Lower lobe of right lung (tissue), 2 donors: Measurements from ENCODE around the gene FAM204A. TPM values are rescaled to one million over a fixed set of nuclear protein-coding genes. Genes with fewer than 3 reads are reported as not detected.

ENCODE experiments used
- ATAC-seq, 2 donors: fragments of 200-7000 bp; cut with Tn5 transposase; one replicate each; pipeline ENCODE4 v1.9.1; 2020 to 2022; ENCODE audit warnings: mild to moderate bottlenecking in 2 of 2, moderate library complexity in 2 of 2
- DNase-seq: peaks from one replicate; pipeline ENCODE4 v3.0.0-alpha.2; 2020
- H3K27ac ChIP-seq: fragments of 200-600 bp; one replicate; pipeline ENCODE4 v1.8.0; 2022
- H3K27me3 ChIP-seq: fragments of 200-600 bp; one replicate; pipeline ENCODE4 v1.8.0; 2022; ENCODE audit warnings: low read depth
- H3K36me3 ChIP-seq: fragments of 200-600 bp; one replicate; pipeline ENCODE4 v1.8.0; 2022; ENCODE audit warnings: mild to moderate bottlenecking
- H3K4me1 ChIP-seq: fragments of 200-600 bp; one replicate; pipeline ENCODE4 v1.8.0; 2022
- H3K4me3 ChIP-seq: fragments of 200-600 bp; one replicate; pipeline ENCODE4 v1.8.0; 2022; ENCODE audit warnings: mild to moderate bottlenecking
- H3K9me3 ChIP-seq: fragments of 200-600 bp; one replicate; pipeline ENCODE4 v1.8.0; 2022
- intact Hi-C: fragments of 100-400 bp; cut with DNase I; formaldehyde crosslinking; loops from one replicate; pipeline ENCODE4 v1.11.0; 2022
- total RNA-seq: library from RNA; stranded (reverse); fragmentation: NEBNext Ultra II Directional; extraction: Animal tissue kit (Norgen Biotek cat#: 25700); gene quantifications from one replicate; pipeline ENCODE4 v1.2.1, GENCODE V29; 2021
- TF ChIP-seq, protein P1 (sequence below): fragments of 200-600 bp; IDR thresholded peaks from one replicate; pipeline ENCODE4 v1.8.0; 2022; ENCODE audit warnings: antibody characterized with exemption, mild to moderate bottlenecking
- donor health status: DM: no; HTN: yes; CAD: no; lungs with severe emphysema.

Gene FAM204A
- total RNA-seq, 1 donor from 2014 or later, result 58.4 TPM

DNA sequence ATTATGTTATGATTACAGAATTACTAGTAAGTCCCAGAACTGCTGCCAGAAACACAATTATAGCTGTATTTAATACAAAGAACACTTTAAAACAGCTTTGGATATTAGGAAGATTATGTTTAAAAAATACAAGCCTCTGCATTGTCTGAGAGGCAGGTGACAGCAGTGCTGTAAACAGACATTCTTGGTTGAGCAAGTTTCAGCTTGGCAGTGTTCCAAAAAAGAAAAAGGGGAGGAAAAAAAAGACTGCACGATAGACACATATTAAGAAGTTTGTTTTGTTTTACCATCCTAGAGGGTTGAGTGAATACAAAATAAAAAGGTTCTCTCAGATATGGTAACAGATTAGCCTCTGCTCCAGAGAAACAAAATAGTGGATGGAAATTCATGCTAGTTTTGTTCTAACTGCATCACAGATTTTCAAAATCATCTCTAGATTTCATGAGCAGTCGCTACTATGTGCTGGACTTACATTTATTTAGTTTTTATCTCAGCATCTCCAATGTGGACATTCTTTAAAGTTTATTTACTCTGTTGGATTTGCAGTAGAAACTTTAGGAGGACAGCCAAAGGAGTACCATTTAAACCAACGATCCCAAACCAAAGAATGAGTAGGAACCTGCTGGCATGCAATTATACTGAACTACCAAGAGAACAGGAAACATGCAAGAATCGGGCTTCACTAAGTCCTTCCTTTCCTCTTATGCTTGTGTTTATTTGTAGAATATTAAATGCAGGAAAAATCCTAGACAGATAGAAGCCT lies 9.0 kb downstream of the FAM204A start:
- intact Hi-C loops, result no loop called here
- no peak for DNase-seq
- peaks cover 85% of the 10 kb centered on the region for H3K36me3 ChIP-seq

DNA sequence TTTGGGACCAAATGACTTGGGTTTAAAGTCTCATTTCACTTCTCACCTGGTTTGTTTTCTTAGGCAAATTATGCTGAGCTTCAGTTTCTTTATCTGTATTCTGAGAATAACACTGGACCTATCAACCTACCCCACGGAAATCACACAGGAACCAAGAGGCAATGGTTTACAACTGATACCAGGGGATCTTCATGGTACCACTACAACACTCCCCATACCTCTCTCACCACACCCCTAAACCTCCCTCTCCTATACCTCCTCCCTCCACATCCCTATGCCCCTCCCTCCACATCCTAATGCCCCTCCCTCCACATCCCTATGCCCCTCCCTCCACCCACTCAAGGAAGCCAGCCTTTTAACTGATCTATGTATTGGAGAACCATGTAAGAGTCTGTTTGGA lies 9.9 kb downstream of the FAM204A start:
- DNase-seq (no peak), ATAC-seq (no peak)
- Histone ChIP-seq H3K27ac (no peak overlapping the region), H3K9me3 (no peaks in the 10 kb centered on the region), H3K36me3 (peaks cover 92% of the 10 kb centered on the region), H3K4me3 (no peak overlapping the region), H3K27me3 (no peaks in the 10 kb centered on the region), H3K4me1 (peaks cover 19% of the 10 kb centered on the region)
- intact Hi-C loops, result no loop called here
- TF ChIP-seq, protein P1, sequence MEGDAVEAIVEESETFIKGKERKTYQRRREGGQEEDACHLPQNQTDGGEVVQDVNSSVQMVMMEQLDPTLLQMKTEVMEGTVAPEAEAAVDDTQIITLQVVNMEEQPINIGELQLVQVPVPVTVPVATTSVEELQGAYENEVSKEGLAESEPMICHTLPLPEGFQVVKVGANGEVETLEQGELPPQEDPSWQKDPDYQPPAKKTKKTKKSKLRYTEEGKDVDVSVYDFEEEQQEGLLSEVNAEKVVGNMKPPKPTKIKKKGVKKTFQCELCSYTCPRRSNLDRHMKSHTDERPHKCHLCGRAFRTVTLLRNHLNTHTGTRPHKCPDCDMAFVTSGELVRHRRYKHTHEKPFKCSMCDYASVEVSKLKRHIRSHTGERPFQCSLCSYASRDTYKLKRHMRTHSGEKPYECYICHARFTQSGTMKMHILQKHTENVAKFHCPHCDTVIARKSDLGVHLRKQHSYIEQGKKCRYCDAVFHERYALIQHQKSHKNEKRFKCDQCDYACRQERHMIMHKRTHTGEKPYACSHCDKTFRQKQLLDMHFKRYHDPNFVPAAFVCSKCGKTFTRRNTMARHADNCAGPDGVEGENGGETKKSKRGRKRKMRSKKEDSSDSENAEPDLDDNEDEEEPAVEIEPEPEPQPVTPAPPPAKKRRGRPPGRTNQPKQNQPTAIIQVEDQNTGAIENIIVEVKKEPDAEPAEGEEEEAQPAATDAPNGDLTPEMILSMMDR, result no peak

More for the DNA sequence above, 9.0 kb downstream of the FAM204A start:
- H3K4me3 ChIP-seq, result no peak overlapping the region
- H3K4me1 ChIP-seq, result peaks cover 19% of the 10 kb centered on the region
- ATAC-seq, result no peak
- TF ChIP-seq, protein P1, result no peak
- no peaks in the 10 kb centered on the region for H3K9me3 ChIP-seq
- no peaks in the 10 kb centered on the region for H3K27me3 ChIP-seq
- no peak overlapping the region for H3K27ac ChIP-seq

DNA sequence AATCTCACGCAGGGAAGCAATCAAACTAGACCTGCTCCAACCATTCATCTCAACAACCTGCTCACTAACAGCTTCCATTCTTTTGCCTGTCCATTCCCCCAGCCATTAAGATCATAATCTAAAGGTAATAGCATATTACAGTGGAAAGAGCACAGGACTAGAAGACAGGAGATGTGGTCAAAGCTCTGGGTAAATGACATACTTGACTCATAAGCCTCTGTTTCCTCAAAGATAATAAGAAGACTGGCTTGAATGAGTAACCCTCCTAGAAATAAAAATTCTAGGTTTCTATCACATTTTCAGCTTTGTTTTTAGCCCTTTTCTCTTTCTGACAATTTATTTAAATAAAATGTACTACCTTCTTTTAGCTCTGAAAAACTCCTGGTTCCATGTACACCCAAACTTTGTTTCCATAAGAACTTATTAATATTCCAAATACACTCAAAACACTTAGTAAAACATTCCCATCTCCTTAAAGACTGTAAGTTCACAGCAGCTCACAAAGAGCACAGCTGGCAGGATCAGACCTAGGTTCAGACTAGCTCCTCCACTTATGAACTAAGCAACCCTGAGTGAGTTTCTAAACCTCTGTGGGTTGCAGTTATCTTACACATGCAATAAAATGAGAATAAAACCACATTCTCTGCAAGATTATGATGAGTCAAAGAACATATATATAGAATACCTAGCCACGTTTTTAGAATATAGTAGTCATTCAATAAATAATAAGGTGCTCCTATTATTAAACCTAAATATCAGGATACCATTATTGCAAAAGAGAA lies 11.6 kb downstream of the FAM204A start:
- TF ChIP-seq, protein P1, result no peak
- no peaks in the 10 kb centered on the region for H3K27me3 ChIP-seq
- H3K27ac ChIP-seq, result no peak overlapping the region
- intact Hi-C loops, result no loop called here
- ATAC-seq (no peak), DNase-seq (no peak)
- H3K4me3 ChIP-seq, result no peak overlapping the region
- H3K9me3 ChIP-seq, result no peaks in the 10 kb centered on the region
- peaks cover 94% of the 10 kb centered on the region for H3K36me3 ChIP-seq
- peaks cover 19% of the 10 kb centered on the region for H3K4me1 ChIP-seq

DNA sequence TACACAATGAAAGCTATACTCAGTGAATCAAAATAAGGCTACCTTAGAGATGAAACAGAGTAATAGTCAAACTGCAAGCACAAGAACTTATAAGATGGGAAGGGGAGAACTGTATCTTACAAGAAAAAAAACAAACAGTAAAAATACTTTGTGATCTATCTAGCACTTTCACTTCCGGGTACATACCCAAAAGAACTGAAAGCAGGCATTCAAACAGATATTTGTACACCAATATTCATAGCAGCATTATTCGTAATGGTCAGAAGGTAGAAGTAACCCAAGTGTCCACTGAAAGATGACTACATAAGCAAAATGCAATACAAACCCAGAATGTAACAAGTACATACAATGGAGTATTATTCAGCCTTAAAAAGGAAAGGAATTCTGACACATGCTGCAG lies 18.0 kb downstream of the FAM204A start:
- intact Hi-C loops, result no loop called here
- peaks cover 83% of the 10 kb centered on the region for H3K36me3 ChIP-seq

More for the DNA sequence above, 18.0 kb downstream of the FAM204A start:
- Histone ChIP-seq H3K27me3 (no peaks in the 10 kb centered on the region), H3K4me1 (peaks cover 11% of the 10 kb centered on the region), H3K9me3 (no peaks in the 10 kb centered on the region), H3K4me3 (no peak overlapping the region), H3K27ac (no peak overlapping the region)
- DNase-seq, result no peak
- TF ChIP-seq, protein P1, result no peak
- ATAC-seq, result no peak
